Osteocyte (in vitro differentiated cells): ENCODE results near the gene TENM4. TPM values are rescaled to one million over a fixed set of nuclear protein-coding genes. Genes with fewer than 3 reads are reported as not detected.

Source experiments
- DNase-seq: peaks from one replicate; pipeline ENCODE4 v3.0.0; 2021; ENCODE audit warnings: mixed read lengths; ENCODE audit not compliant: unreplicated experiment; ENCODE audit errors: extremely low spot score
- H3K27ac Mint-ChIP-seq: one replicate; pipeline ENCODE4 v1.8.0; 2021; ENCODE audit warnings: mild to moderate bottlenecking, mixed read lengths; ENCODE audit not compliant: unreplicated experiment
- H3K27me3 Mint-ChIP-seq: one replicate; pipeline ENCODE4 v1.8.0; 2021; ENCODE audit warnings: mixed read lengths; ENCODE audit not compliant: unreplicated experiment
- H3K36me3 Mint-ChIP-seq: one replicate; pipeline ENCODE4 v1.8.0; 2021; ENCODE audit warnings: mixed read lengths; ENCODE audit not compliant: unreplicated experiment
- H3K4me1 Mint-ChIP-seq: one replicate; pipeline ENCODE4 v1.8.0; 2021; ENCODE audit warnings: mixed read lengths; ENCODE audit not compliant: unreplicated experiment
- H3K4me3 Mint-ChIP-seq: one replicate; pipeline ENCODE4 v1.8.0; 2021; ENCODE audit warnings: mild to moderate bottlenecking, moderate library complexity, mixed read lengths; ENCODE audit not compliant: unreplicated experiment
- H3K9me3 Mint-ChIP-seq: one replicate; pipeline ENCODE4 v1.8.0; 2021; ENCODE audit warnings: mixed read lengths; ENCODE audit not compliant: unreplicated experiment
- CTCF ChIP-seq: fragments of 200-600 bp; sonication (generic); IDR thresholded peaks from 2 replicates; pipeline ENCODE4 v1.5.0; 2021; ENCODE audit warnings: antibody characterized with exemption, mild to moderate bottlenecking, moderate library complexity
- total RNA-seq: library from RNA; stranded (reverse); gene quantifications from 2 replicates; pipeline ENCODE4 v1.2.1, GENCODE V29; 2021

Gene TENM4
- total RNA-seq, 1 donor from 2014 or later, result 74.1 TPM

- TF ChIP-seq CTCF, result no peak
- peaks cover 2% of the 10 kb centered on the region for H3K27me3 Mint-ChIP-seq
- no peak overlapping the region for H3K27ac Mint-ChIP-seq
- H3K4me3 Mint-ChIP-seq, result no peak overlapping the region
- no peaks in the 10 kb centered on the region for H3K4me1 Mint-ChIP-seq
- H3K36me3 Mint-ChIP-seq, result no peaks in the 10 kb centered on the region
- H3K9me3 Mint-ChIP-seq, result peaks cover 3% of the 10 kb centered on the region
- no peak for DNase-seq
Observed at GRCh38 chr11:79189055-79189454, 251.8 kb downstream of the TENM4 start.

GRCh38 chr11:79186669-79187068, 254.2 kb downstream of the TENM4 start:
- Mint-ChIP-seq H3K4me1 (peaks cover 7% of the 10 kb centered on the region), H3K9me3 (peaks cover 3% of the 10 kb centered on the region), H3K27me3 (peaks cover 5% of the 10 kb centered on the region), H3K4me3 (no peak overlapping the region), H3K27ac (no peak overlapping the region), H3K36me3 (no peaks in the 10 kb centered on the region)
- no peak for TF ChIP-seq CTCF
- no peak for DNase-seq

GRCh38 chr11:79185351-79185750, 255.5 kb downstream of the TENM4 start:
- H3K27ac Mint-ChIP-seq, result no peak overlapping the region
- peaks cover 9% of the 10 kb centered on the region for H3K27me3 Mint-ChIP-seq
- no peak overlapping the region for H3K4me3 Mint-ChIP-seq
- DNase-seq, result no peak
- peaks cover 7% of the 10 kb centered on the region for H3K4me1 Mint-ChIP-seq
- H3K36me3 Mint-ChIP-seq, result no peaks in the 10 kb centered on the region
- H3K9me3 Mint-ChIP-seq, result peaks cover 3% of the 10 kb centered on the region
- TF ChIP-seq CTCF, result no peak

GRCh38 chr11:79184285-79184684, 256.5 kb downstream of the TENM4 start:
- Mint-ChIP-seq H3K36me3 (no peaks in the 10 kb centered on the region), H3K27ac (no peak overlapping the region), H3K27me3 (peaks cover 9% of the 10 kb centered on the region), H3K9me3 (peaks cover 3% of the 10 kb centered on the region), H3K4me3 (no peak overlapping the region), H3K4me1 (peaks cover 7% of the 10 kb centered on the region)
- no peak for DNase-seq
- no peak for TF ChIP-seq CTCF

GRCh38 chr11:79182794-79183193, 258.0 kb downstream of the TENM4 start:
- Mint-ChIP-seq H3K4me3 (no peak overlapping the region), H3K36me3 (no peaks in the 10 kb centered on the region), H3K4me1 (peaks cover 7% of the 10 kb centered on the region), H3K27ac (no peak overlapping the region), H3K27me3 (peaks cover 17% of the 10 kb centered on the region), H3K9me3 (peaks cover 3% of the 10 kb centered on the region)
- DNase-seq, result no peak
- no peak for TF ChIP-seq CTCF
